HepG2 (cell line): ENCODE results near the gene PPP2R5B. TPM values are rescaled to one million over a fixed set of nuclear protein-coding genes. Genes with fewer than 3 reads are reported as not detected.

Source experiments
- AGO2 ChIP-seq: fragments of 200-400 bp; formaldehyde crosslinking; optimal IDR thresholded peaks from 2 replicates; pipeline ENCODE3; 2017; ENCODE audit warnings: mild to moderate bottlenecking, low read depth, low read length, moderate library complexity
- ERF ChIP-seq: IDR thresholded peaks from 2 replicates; pipeline ENCODE4 v1.6.1; 2018; ENCODE audit warnings: missing biosample characterization, missing genetic modification reagents
- HDAC1 ChIP-seq: sonication (generic); formaldehyde crosslinking; IDR thresholded peaks from 2 replicates; pipeline ENCODE4 v1.5.1; 2020; ENCODE audit warnings: mild to moderate bottlenecking, missing genetic modification reagents
- HNRNPLL ChIP-seq: fragments of 200-400 bp; formaldehyde crosslinking; IDR thresholded peaks from 2 replicates; pipeline ENCODE4 v1.6.1; 2017; ENCODE audit warnings: mild to moderate bottlenecking, low read depth, low read length; ENCODE audit not compliant: poor library complexity, severe bottlenecking
- IRX3 ChIP-seq: sonication (generic); formaldehyde crosslinking; IDR thresholded peaks from 2 replicates; pipeline ENCODE4 v1.8.1; 2023; ENCODE audit warnings: mild to moderate bottlenecking, low read depth, missing genetic modification reagents, borderline replicate concordance
- SATB2 ChIP-seq: sonication (generic); formaldehyde crosslinking; IDR thresholded peaks from 2 replicates; pipeline ENCODE4 v1.5.0; 2020; ENCODE audit warnings: missing genetic modification reagents
- ZBTB20 ChIP-seq: sonication (generic); formaldehyde crosslinking; IDR thresholded peaks from 2 replicates; pipeline ENCODE4 v1.8.1; 2023; ENCODE audit warnings: missing genetic modification reagents, low read depth, mild to moderate bottlenecking, borderline replicate concordance
- ZNF317 ChIP-seq: sonication (generic); formaldehyde crosslinking; IDR thresholded peaks from 2 replicates; pipeline ENCODE4 v1.5.0; 2020; ENCODE audit warnings: mild to moderate bottlenecking, missing genetic modification reagents
- ZNF44 ChIP-seq: sonication (generic); formaldehyde crosslinking; IDR thresholded peaks from 2 replicates; pipeline ENCODE4 v1.5.1; 2020; ENCODE audit warnings: mild to moderate bottlenecking, missing genetic modification reagents
- ZNF670 ChIP-seq: sonication (generic); formaldehyde crosslinking; IDR thresholded peaks from 2 replicates; pipeline ENCODE4 v1.8.0; 2022; ENCODE audit warnings: mild to moderate bottlenecking, missing genetic modification reagents, borderline replicate concordance
- polyA plus RNA-seq, 8 experiments: library from polyadenylated mRNA; depleted of rRNA in 3 of 8; stranded (reverse) in 7 of 8; unstranded in 1 of 8; fragments of >200 nt; fragmentation: Illumina TruSeq in 4 of 8; extraction: Trizol in 4 of 8; gene quantifications; 2 replicates each; pipeline versions ENCODE4 v1.2.1 to v1.2.3, GENCODE V29; 2011 to 2016; ENCODE audit warnings: low read depth in 4 of 8, missing spikeins in 1 of 8, mixed read lengths in 1 of 8; ENCODE audit not compliant: insufficient read depth in 1 of 8
- total RNA-seq, 5 experiments: library from RNA; depleted of rRNA; stranded (reverse); fragments of >200 nt; fragmentation: Illumina TruSeq; extraction: Trizol; gene quantifications; 2 replicates each; pipeline ENCODE4 v1.2.3, GENCODE V29; 2016; ENCODE audit warnings: low read depth in 1 of 5
- TF ChIP-seq, protein P1 (sequence below): sonication (generic); formaldehyde crosslinking; IDR thresholded peaks from 2 replicates; pipeline ENCODE4 v1.8.0; 2023; ENCODE audit warnings: mild to moderate bottlenecking, missing genetic modification reagents

The PPP2R5B gene
- total and polyA plus RNA-seq, 2 of the 13 experiments (the other 11 are each of a cell fraction or from before 2014, with no cell fraction given) = 2.3 to 8.3 TPM

DNA sequence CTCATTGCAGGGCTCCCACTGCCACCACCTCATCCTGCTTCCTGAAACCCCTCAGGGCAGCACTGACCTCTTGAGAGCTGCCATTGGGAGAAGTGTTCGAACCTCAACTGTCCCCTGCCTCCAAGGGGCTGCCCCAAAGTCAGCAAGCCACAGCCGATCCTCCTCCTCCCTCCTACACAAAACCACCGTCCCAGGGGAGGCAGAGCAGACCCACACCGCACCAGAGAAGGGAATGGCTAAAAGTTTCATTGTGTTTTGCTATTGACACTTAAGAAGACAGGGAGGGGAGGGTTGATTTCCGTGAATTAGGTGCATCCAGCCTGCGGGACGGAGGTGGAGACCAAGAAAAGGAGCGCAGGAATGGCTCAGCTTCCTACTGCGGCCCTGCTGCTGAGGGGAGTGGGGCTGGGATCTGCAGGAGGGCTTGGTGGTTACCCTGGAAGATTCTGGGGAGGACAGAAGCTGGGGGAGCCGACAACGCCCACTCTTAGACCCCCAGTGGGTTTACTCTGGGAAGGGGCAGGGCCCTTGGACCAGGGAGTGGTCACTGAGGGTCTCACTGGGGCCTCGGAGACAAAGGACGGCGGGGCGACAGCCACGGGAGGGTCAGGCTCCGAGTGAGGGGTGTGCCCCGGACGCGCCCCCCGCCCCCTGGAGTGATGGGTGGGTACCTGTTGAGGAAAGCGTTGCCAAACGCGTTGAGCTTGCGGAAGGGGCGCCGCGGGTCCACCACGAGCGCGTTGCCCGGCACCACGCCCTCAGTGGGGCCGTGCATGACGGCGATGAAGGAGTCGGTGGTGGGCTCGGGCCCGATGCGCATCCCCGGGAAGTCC is 46.9 kb upstream of the PPP2R5B start (continued):
- TF ChIP-seq HDAC1 (CRISPR knock-in tag) (peak; percentile 8; the same call in 1 of the 2 replicates), ZNF670 (CRISPR knock-in tag) (0 out of 2 replicates have a peak, but pooled peaks have one; percentile 20), ZNF317 (CRISPR knock-in tag) (0 out of 2 replicates have a peak, but pooled peaks have one; percentile 17), AGO2 (peak; percentile 45), SATB2 (CRISPR knock-in tag) (no peak), IRX3 (CRISPR knock-in tag) (no peak), ZBTB20 (CRISPR knock-in tag) (peak; percentile 7; the same call in 1 of the 2 replicates), ERF (CRISPR knock-in tag) (0 out of 2 replicates have a peak, but pooled peaks have one; percentile 1), HNRNPLL (peak; percentile 4), ZNF44 (CRISPR knock-in tag) (0 out of 2 replicates have a peak, but pooled peaks have one; percentile 7)
- TF ChIP-seq, protein P1, sequence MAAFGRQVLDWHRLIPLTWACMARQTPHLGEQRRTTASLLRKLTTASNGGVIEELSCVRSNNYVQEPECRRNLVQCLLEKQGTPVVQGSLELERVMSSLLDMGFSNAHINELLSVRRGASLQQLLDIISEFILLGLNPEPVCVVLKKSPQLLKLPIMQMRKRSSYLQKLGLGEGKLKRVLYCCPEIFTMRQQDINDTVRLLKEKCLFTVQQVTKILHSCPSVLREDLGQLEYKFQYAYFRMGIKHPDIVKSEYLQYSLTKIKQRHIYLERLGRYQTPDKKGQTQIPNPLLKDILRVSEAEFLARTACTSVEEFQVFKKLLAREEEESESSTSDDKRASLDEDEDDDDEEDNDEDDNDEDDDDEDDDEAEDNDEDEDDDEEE (CRISPR knock-in tag) = 0 out of 2 replicates have a peak, but pooled peaks have one; percentile 14
